ENCODE data around the gene MYO1E.

DNA sequence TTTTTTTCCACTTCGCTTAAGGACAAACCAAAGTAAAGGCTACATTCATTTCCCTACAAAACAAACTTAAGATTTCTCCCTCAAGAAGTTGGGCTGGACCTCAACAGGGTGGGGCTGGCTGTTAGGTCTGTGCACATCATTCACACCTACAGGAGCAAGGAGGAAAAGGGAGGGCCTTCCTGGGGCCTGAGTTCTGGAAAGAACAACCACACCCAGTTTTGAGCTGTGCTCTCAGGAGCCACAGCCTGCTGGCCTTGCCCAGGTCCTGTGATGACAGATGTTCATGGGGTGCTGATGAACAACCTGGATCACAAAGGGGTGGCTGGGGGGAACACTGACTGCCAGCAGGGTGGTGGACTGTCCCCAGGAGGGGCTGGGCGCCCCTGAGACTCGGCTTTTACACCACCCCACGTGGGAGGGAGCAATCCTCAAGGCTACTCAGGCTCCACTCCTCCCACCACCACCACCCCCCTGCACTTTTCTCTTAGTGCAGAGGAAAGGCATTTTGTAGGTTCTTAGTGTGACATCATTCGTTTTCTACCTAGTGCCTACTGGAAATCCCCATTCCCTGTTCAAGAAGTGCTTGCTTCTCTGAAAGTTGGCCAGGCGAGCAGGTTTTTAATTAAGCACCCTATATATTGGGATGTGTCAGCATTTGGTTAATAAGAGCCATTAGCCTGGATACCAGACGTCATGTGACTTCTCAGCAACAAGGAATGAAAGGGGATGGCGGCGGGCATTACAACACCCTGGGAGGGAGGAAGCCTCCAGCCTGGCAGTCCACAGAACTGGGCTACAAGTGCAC, 232.0 kb downstream of the MYO1E start:
- TF ChIP-seq CTCF (IDR thresholded peaks at IDR 0.05 in 8 of 11, conservative IDR thresholded peaks at IDR 0.05 in 3 of 11), result no peak
- TF ChIP-seq POLR2AphosphoS5 (IDR thresholded peaks at IDR 0.05), result no peak
- no peak for TF ChIP-seq POLR2A (IDR thresholded peaks at IDR 0.05)

Measured in spleen (tissue), 7 donors.